ENCODE results near the gene ENTPD1.
"Not testable (repeated sequence)": the region's sequence is repeated elsewhere in the genome, so short reads cannot be mapped to it uniquely, and the experiment has no call there.

The ENTPD1 gene

GRCh38 chr10:95759233-95759826 is 3.4 kb downstream of the ENTPD1 start:
- DNase-seq, result no peak

- DNase-seq, result no peak
These were observed 6.1 kb downstream of the ENTPD1 start for GRCh38 chr10:95761939-95762492.

GRCh38 chr10:95767884-95768556 is 12.1 kb downstream of the ENTPD1 start:
- no peak for DNase-seq

- no peak for DNase-seq
These were observed 14.2 kb downstream of the ENTPD1 start for GRCh38 chr10:95770084-95770720.

- DNase-seq, result not testable (repeated sequence)
These were observed 17.5 kb downstream of the ENTPD1 start for GRCh38 chr10:95773454-95773853.

- DNase-seq, result not testable (repeated sequence)
These were observed 21.7 kb downstream of the ENTPD1 start for GRCh38 chr10:95777638-95778037.

- no peak for DNase-seq
These were observed 26.4 kb downstream of the ENTPD1 start for GRCh38 chr10:95782318-95782717.

- no peak for DNase-seq
These were observed 27.8 kb downstream of the ENTPD1 start for GRCh38 chr10:95783741-95784140.

GRCh38 chr10:95784279-95784913 is 28.4 kb downstream of the ENTPD1 start:
- DNase-seq, result peak in 1 of 14 donors; percentile 6

- DNase-seq, result no peak
These were observed 29.4 kb downstream of the ENTPD1 start for GRCh38 chr10:95785317-95785716.

GRCh38 chr10:95785942-95786669 is 30.1 kb downstream of the ENTPD1 start:
- DNase-seq, result no peak

- no peak for DNase-seq
These were observed 31.5 kb downstream of the ENTPD1 start for GRCh38 chr10:95787447-95787846.

GRCh38 chr10:95788830-95789229 is 32.9 kb downstream of the ENTPD1 start:
- no peak for DNase-seq

GRCh38 chr10:95789902-95790301 is 33.9 kb downstream of the ENTPD1 start:
- no peak for DNase-seq

GRCh38 chr10:95790982-95791381 is 35.0 kb downstream of the ENTPD1 start:
- DNase-seq, result no peak

GRCh38 chr10:95791425-95791979 is 35.5 kb downstream of the ENTPD1 start:
- DNase-seq, result no peak

GRCh38 chr10:95792211-95792780 is 36.3 kb downstream of the ENTPD1 start:
- no peak for DNase-seq

- peak in 2 of 14 donors; percentile 20 to 25 for DNase-seq
These were observed 36.9 kb downstream of the ENTPD1 start for GRCh38 chr10:95792874-95793285.

- no peak for DNase-seq
These were observed 37.6 kb downstream of the ENTPD1 start for GRCh38 chr10:95793401-95794045.

GRCh38 chr10:95794195-95794594 is 38.2 kb downstream of the ENTPD1 start:
- no peak for DNase-seq

GRCh38 chr10:95795602-95796001 is 39.6 kb downstream of the ENTPD1 start:
- DNase-seq, result no peak

All from C1 segment of cervical spinal cord (tissue), 14 donors.